Endothelial cell of umbilical vein (primary cell): Measurements from ENCODE around the gene P2RX1. TPM values are rescaled to one million over a fixed set of nuclear protein-coding genes. Genes with fewer than 3 reads are reported as not detected.

Source experiments
- BruUV-seq: library from RNA; stranded (reverse); fragments of 400-500 nt; replicated peaks from 2 replicates; lab custom pipeline; 2021; lab: Mats Ljungman, UMichigan
- CTCF ChIA-PET: fragments of 300-600, 350-600 bp; sonication (Branson Sonifier 250); formaldehyde crosslinking; loops from one replicate; lab custom pipeline; 2021; ENCODE audit warnings: antibody characterized with exemption, inconsistent platforms; lab: Charles Lee
- POLR2A ChIA-PET: fragments of 300-600, 350-600 bp; sonication (Branson Sonifier 250); formaldehyde crosslinking; loops from one replicate; lab custom pipeline; 2021; ENCODE audit warnings: antibody characterized with exemption, inconsistent platforms; lab: Charles Lee
- DNase-seq: peaks from one replicate; pipeline ENCODE4 v3.0.0-alpha.2; 2011; ENCODE audit warnings: low read depth, low spot score
- FAIRE-seq: peaks from 2 replicates; lab custom pipeline; 2011; peaks lifted over from hg19 to GRCh38; lab: Jason Lieb, UNC
- H2AFZ ChIP-seq: 2 replicates; pipeline ENCODE4 v1.6.0; 2012; ENCODE audit warnings: low read depth, low read length, control low read depth, inconsistent platforms
- H3K27ac ChIP-seq: 2 replicates; pipeline ENCODE4 v1.5.1; 2011; ENCODE audit warnings: low read depth, mild to moderate bottlenecking, control low read depth, low read length, moderate library complexity; ENCODE audit not compliant: insufficient read depth
- H3K27me3 ChIP-seq, 2 experiments: 2 replicates each; pipeline versions ENCODE4 v1.6.0 to v1.6.1; 2011; ENCODE audit warnings: low read length in 2 of 2, mixed read lengths in 1 of 2; ENCODE audit not compliant: control insufficient read depth in 2 of 2, insufficient read depth in 2 of 2
- H3K36me3 ChIP-seq, 2 experiments: 2 replicates in 1 of 2; 3 replicates in 1 of 2; pipeline ENCODE4 v1.5.1; 2011; ENCODE audit warnings: low read length in 2 of 2, mild to moderate bottlenecking in 1 of 2, moderate library complexity in 1 of 2; ENCODE audit not compliant: control insufficient read depth in 2 of 2, insufficient read depth in 2 of 2; ENCODE audit errors: extremely low read depth in 1 of 2
- H3K4me1 ChIP-seq: 3 replicates; pipeline ENCODE4 v1.5.1; 2011; ENCODE audit warnings: mild to moderate bottlenecking, low read length; ENCODE audit not compliant: control insufficient read depth, insufficient read depth; ENCODE audit errors: extremely low read depth
- H3K4me2 ChIP-seq: 2 replicates; pipeline ENCODE4 v1.6.1; 2011; ENCODE audit warnings: low read length, control low read depth, mixed read lengths; ENCODE audit not compliant: insufficient read depth
- H3K4me3 ChIP-seq, 3 experiments: fragments of 200-600 bp in 1 of 3; sonication (generic), shearing (Covaris generic) in 1 of 3; replicated peaks in 1 of 3; 2 replicates each; pipeline ENCODE4 v1.5.1; 2011 to 2016; ENCODE audit warnings: control low read depth in 3 of 3, low read length in 3 of 3, mild to moderate bottlenecking in 2 of 3, inconsistent platforms in 1 of 3, low read depth in 1 of 3, moderate library complexity in 1 of 3; ENCODE audit not compliant: insufficient read depth in 1 of 3
- H3K79me2 ChIP-seq: 2 replicates; pipeline ENCODE4 v1.6.0; 2012; ENCODE audit warnings: low read length, inconsistent platforms; ENCODE audit not compliant: control insufficient read depth, insufficient read depth
- H3K9ac ChIP-seq: replicated peaks from 2 replicates; pipeline ENCODE3; 2011; ENCODE audit warnings: low read length, control low read depth; ENCODE audit not compliant: insufficient read depth; ENCODE audit errors: extremely low read depth
- H3K9me1 ChIP-seq: replicated peaks from 3 replicates; pipeline ENCODE4 v1.6.0; 2011; ENCODE audit warnings: mild to moderate bottlenecking, low read length; ENCODE audit not compliant: control insufficient read depth, insufficient read depth; ENCODE audit errors: extremely low read depth
- H3K9me3 ChIP-seq: replicated peaks from 2 replicates; pipeline ENCODE4 v1.5.1; 2012; ENCODE audit warnings: low read length, inconsistent platforms; ENCODE audit not compliant: control insufficient read depth, insufficient read depth
- H4K20me1 ChIP-seq: replicated peaks from 2 replicates; pipeline ENCODE3; 2011; ENCODE audit warnings: mild to moderate bottlenecking, low read length; ENCODE audit not compliant: control insufficient read depth, insufficient read depth; ENCODE audit errors: extremely low read depth
- CTCF ChIP-seq, 2 donors: IDR thresholded peaks; 1 replicate in 1 of 2; 2 replicates in 1 of 2; pipeline ENCODE4 v1.5.1; 2011; ENCODE audit warnings: low read length in 2 of 2, mild to moderate bottlenecking in 2 of 2, moderate library complexity in 2 of 2, control low read depth in 1 of 2, inconsistent platforms in 1 of 2, low read depth in 1 of 2; ENCODE audit not compliant: insufficient read depth in 1 of 2; ENCODE audit errors: extremely low read depth in 1 of 2
- EZH2 ChIP-seq: IDR thresholded peaks from 2 replicates; pipeline ENCODE4 v1.6.1; 2012; ENCODE audit warnings: borderline replicate concordance, low read depth, mild to moderate bottlenecking, moderate library complexity, low read length, inconsistent platforms; ENCODE audit not compliant: severe bottlenecking
- FOS ChIP-seq: IDR thresholded peaks from 2 replicates; pipeline ENCODE4 v1.6.1; 2011; ENCODE audit warnings: mild to moderate bottlenecking, low read length, moderate library complexity, borderline replicate concordance; ENCODE audit not compliant: insufficient read depth
- GATA2 ChIP-seq: IDR thresholded peaks from 2 replicates; pipeline ENCODE4 v1.7.0; 2011; ENCODE audit warnings: low read depth, mild to moderate bottlenecking, moderate library complexity, mixed read lengths, low read length; ENCODE audit not compliant: insufficient read length, insufficient read depth
- JUN ChIP-seq: IDR thresholded peaks from 2 replicates; pipeline ENCODE4 v1.6.1; 2011; ENCODE audit warnings: borderline replicate concordance, low read depth; ENCODE audit not compliant: insufficient read length, insufficient read depth
- MYC ChIP-seq: IDR thresholded peaks from one replicate; pipeline ENCODE4 v1.6.1; 2011; ENCODE audit warnings: mild to moderate bottlenecking, low read depth, low read length
- POLR2A ChIP-seq: IDR thresholded peaks from 2 replicates; pipeline ENCODE4 v1.6.1; 2012; ENCODE audit warnings: low read depth, mild to moderate bottlenecking, control low read depth, low read length
- POLR2AphosphoS5 ChIP-seq: IDR thresholded peaks from 2 replicates; pipeline ENCODE4 v1.6.1; 2012; ENCODE audit warnings: low read depth, mild to moderate bottlenecking, control low read depth, low read length, moderate library complexity; ENCODE audit not compliant: insufficient read depth
- dilution Hi-C: fragments of 300-500 bp; cut with MboI; formaldehyde crosslinking; loops from one replicate; pipeline ENCODE4 v1.15.0; 2019; ENCODE audit warnings: low sequenced_read_pairs; ENCODE audit not compliant: extremely low pct_ligation_motif_present
- intact Hi-C: fragments of 100-400 bp; cut with micrococcal nuclease; formaldehyde crosslinking; loops from one replicate; pipeline ENCODE4 v1.10.0; 2022
- polyA plus RNA-seq, 4 experiments: library from polyadenylated mRNA; depleted of rRNA in 3 of 4; stranded (reverse) in 3 of 4; unstranded in 1 of 4; fragments of >200 nt; gene quantifications; 2 replicates each; pipeline versions ENCODE4 v1.2.1 to v1.2.3, GENCODE V29; 2011 to 2012; ENCODE audit warnings: missing spikeins in 1 of 4
- total RNA-seq: library from RNA; stranded (reverse); gene quantifications from 2 replicates; pipeline ENCODE4 v1.2.3, GENCODE V29; 2021
- TF ChIP-seq, protein P1 (sequence below): IDR thresholded peaks from 2 replicates; pipeline ENCODE4 v1.6.1; 2011; ENCODE audit not compliant: insufficient read depth, insufficient read length

The P2RX1 gene
- total and polyA plus RNA-seq, 2 donors (not counting 3 experiments of a cell fraction or from before 2014, with no cell fraction given) = not detected

DNA sequence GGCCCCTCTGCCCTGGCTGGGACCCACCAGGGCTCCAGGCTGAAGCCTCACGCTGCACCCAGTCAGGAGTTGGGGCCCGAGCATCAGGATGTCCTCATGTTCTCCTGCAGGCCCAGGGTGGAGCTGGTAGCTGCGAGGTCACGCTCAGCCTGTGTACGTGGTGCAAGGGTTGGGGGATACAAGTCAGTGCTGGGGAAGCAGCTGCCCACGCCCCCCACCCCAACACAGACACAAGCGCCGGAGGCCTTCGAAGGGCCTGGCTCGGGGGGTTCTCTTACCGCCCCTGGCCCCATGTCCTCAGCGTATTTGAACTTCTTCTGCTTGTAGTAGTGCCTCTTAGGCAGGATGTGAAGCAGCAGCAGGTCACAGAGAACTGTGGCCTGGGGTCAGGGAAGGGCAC is 18.5 kb downstream of the P2RX1 start:
- H3K9ac ChIP-seq = no peak overlapping the region
- CTCF ChIA-PET = interaction anchor here (9.2 kb wide), 1 partner anchor 15 kb away, joined by 82 read pairs; no protein-coding TSS in a partner anchor
- dilution Hi-C loops = no loop called here
- H3K9me3 ChIP-seq = no peaks in the 10 kb centered on the region
- BruUV-seq = no TSS peak
- H3K4me3 ChIP-seq = no peak overlapping the region
- no peaks in the 10 kb centered on the region for H4K20me1 ChIP-seq
- H3K4me1 ChIP-seq = peaks cover 21% of the 10 kb centered on the region
- no peak overlapping the region for H3K27ac ChIP-seq
- POLR2A ChIA-PET = no interaction called here
- H3K79me2 ChIP-seq = no peaks in the 10 kb centered on the region
- no peaks in the 10 kb centered on the region for H3K36me3 ChIP-seq
- TF ChIP-seq CTCF (IDR thresholded peaks at IDR 0.05; ENCODE audit: extremely low read depth in 1 of 2, insufficient read depth in 1 of 2, low read depth in 1 of 2, low read length in 2 of 2) = no peak
- TF ChIP-seq POLR2AphosphoS5 = no peak
- no peak for TF ChIP-seq EZH2
- TF ChIP-seq, protein P1, sequence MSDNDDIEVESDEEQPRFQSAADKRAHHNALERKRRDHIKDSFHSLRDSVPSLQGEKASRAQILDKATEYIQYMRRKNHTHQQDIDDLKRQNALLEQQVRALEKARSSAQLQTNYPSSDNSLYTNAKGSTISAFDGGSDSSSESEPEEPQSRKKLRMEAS = no peak
- no peak for TF ChIP-seq MYC
- H3K4me2 ChIP-seq = no peak overlapping the region
- DNase-seq = no peak
- intact Hi-C loops = no loop called here
- no peak overlapping the region for H2AFZ ChIP-seq
- H3K27me3 ChIP-seq = no peaks in the 10 kb centered on the region
- no peak for FAIRE-seq
- no peaks in the 10 kb centered on the region for H3K9me1 ChIP-seq

GRCh38 chr17:3896968-3897235 is 19.4 kb downstream of the P2RX1 start:
- FAIRE-seq = no peak
- no TSS peak for BruUV-seq
- Histone ChIP-seq H3K27ac (no peak overlapping the region), H3K79me2 (no peaks in the 10 kb centered on the region), H3K4me1 (peaks cover 21% of the 10 kb centered on the region), H3K27me3 (no peaks in the 10 kb centered on the region), H2AFZ (no peak overlapping the region), H3K9me1 (no peaks in the 10 kb centered on the region), H3K9me3 (no peaks in the 10 kb centered on the region), H3K36me3 (no peaks in the 10 kb centered on the region), H3K9ac (no peak overlapping the region), H3K4me2 (no peak overlapping the region), H4K20me1 (no peaks in the 10 kb centered on the region), H3K4me3 (no peak overlapping the region)
- TF ChIP-seq FOS = no peak
- no peak for TF ChIP-seq POLR2AphosphoS5
- no peak for TF ChIP-seq JUN
- TF ChIP-seq CTCF (IDR thresholded peaks at IDR 0.05; ENCODE audit: extremely low read depth in 1 of 2, insufficient read depth in 1 of 2, low read depth in 1 of 2, low read length in 2 of 2) = no peak
- no peak for TF ChIP-seq MYC
- TF ChIP-seq POLR2A = no peak
- TF ChIP-seq GATA2 = no peak
- no peak for TF ChIP-seq EZH2
- CTCF ChIA-PET = interaction anchor here (1.3 to 9.2 kb wide), 2 partner anchors 16 to 32 kb away, joined by 6 to 82 read pairs; no protein-coding TSS in a partner anchor
- POLR2A ChIA-PET = no interaction called here
- dilution Hi-C loops = no loop called here
- intact Hi-C loops = no loop called here
- no peak for DNase-seq
